GM18858 (cell line): Measurements from ENCODE around the gene CHTOP.

Experiments
- ATAC-seq: cut with Tn5 transposase; IDR thresholded peaks from one replicate; pipeline ENCODE4 v1.9.1; 2021; ENCODE audit not compliant: unreplicated experiment

The CHTOP gene

GRCh38 chr1:153683854-153684253 lies 50.0 kb downstream of the CHTOP start:
- no peak for ATAC-seq

- no peak for ATAC-seq
Observed at GRCh38 chr1:153684892-153685291, 51.0 kb downstream of the CHTOP start.

GRCh38 chr1:153685544-153686340 lies 51.9 kb downstream of the CHTOP start:
- no peak for ATAC-seq

GRCh38 chr1:153687346-153688125 lies 53.7 kb downstream of the CHTOP start:
- ATAC-seq = no peak

GRCh38 chr1:153688276-153688675 lies 54.4 kb downstream of the CHTOP start:
- no peak for ATAC-seq

- ATAC-seq = no peak
Observed at GRCh38 chr1:153688736-153689328, 55.0 kb downstream of the CHTOP start.

GRCh38 chr1:153693466-153693865 lies 59.6 kb downstream of the CHTOP start:
- ATAC-seq = no peak
